OCI-LY7 (cell line): ENCODE results near the gene CRTC2.

Experiments
- EZH2phosphoT487 ChIP-seq: fragments of 200-600 bp; sonication (generic); IDR thresholded peaks from 2 replicates; pipeline ENCODE4 v1.6.1; 2018; ENCODE audit warnings: low read depth, borderline replicate concordance, mild to moderate bottlenecking, mixed run types, antibody characterized with exemption, low read length, moderate library complexity, mixed read lengths
- TF ChIP-seq, protein P1 (sequence below): fragments of 200-600 bp; sonication (generic); conservative IDR thresholded peaks from 2 replicates; pipeline ENCODE4 v1.5.1; 2014; ENCODE audit warnings: mild to moderate bottlenecking, antibody characterized with exemption, low read length, moderate library complexity, mixed read lengths

DNA sequence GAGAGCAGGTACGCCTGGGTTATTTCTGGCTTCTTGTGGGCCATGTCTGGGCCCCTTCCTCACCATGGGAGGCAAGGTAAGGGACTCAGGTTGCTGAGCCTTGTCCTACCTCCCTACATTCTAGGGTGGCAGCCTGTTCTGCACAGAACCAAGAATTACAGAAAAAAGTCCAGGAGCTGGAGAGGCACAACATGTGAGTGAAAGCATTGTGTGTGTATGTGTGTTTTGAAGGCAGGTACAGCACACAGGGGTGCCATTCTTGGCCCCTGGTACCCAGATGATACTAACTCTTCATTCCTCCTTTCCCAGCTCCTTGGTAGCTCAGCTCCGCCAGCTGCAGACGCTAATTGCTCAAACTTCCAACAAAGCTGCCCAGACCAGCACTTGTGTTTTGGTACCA is 14.7 kb upstream of the CRTC2 start:
- TF ChIP-seq, protein P1, sequence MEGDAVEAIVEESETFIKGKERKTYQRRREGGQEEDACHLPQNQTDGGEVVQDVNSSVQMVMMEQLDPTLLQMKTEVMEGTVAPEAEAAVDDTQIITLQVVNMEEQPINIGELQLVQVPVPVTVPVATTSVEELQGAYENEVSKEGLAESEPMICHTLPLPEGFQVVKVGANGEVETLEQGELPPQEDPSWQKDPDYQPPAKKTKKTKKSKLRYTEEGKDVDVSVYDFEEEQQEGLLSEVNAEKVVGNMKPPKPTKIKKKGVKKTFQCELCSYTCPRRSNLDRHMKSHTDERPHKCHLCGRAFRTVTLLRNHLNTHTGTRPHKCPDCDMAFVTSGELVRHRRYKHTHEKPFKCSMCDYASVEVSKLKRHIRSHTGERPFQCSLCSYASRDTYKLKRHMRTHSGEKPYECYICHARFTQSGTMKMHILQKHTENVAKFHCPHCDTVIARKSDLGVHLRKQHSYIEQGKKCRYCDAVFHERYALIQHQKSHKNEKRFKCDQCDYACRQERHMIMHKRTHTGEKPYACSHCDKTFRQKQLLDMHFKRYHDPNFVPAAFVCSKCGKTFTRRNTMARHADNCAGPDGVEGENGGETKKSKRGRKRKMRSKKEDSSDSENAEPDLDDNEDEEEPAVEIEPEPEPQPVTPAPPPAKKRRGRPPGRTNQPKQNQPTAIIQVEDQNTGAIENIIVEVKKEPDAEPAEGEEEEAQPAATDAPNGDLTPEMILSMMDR, result no peak
- no peak for TF ChIP-seq EZH2phosphoT487
